ENCODE data around the gene SYCE1L.
"Not testable (repeated sequence)": the region's sequence is repeated elsewhere in the genome, so short reads cannot be mapped to it uniquely, and the experiment has no call there.

The SYCE1L gene

DNA sequence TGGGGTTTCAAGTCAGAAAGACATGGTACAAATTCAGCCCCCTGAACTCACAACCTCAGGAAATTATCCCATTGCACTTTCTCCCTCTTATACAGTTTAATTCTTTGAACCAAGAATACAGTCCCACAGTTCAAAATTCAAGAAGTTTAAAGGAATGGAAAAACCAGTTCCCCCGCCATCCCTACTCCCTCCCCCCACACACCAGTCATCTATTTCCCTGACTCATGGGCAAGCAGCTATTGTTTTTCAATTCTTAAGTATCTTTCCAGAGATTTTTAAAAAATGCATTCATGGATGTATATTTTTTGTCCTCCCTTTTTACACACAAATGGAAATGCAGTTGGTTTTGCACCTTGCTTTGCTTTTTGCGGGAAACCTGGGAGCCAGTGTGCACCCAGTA lies 7.3 kb downstream of the SYCE1L start:
- DNase-seq, result no peak

DNA sequence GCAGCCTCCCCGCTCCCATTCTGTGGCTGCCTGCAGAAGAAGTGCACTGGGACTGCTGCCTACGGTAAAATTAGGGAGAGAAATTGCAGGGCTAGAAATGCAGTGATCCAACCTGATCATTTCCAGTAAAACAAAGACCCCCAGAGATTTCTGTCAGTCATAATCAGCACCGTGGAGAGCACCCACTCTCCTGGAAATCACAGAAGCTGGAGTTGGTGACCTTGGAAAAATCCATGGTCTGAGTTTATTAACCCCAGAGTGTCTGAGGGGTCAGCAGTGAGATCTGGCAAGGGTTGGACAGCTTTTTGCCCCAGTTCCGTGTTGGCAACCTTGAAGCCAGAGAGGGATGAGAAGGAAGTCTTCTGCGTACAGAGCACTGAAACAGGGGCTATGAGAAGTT lies 7.8 kb downstream of the SYCE1L start:
- DNase-seq, result no peak

DNA sequence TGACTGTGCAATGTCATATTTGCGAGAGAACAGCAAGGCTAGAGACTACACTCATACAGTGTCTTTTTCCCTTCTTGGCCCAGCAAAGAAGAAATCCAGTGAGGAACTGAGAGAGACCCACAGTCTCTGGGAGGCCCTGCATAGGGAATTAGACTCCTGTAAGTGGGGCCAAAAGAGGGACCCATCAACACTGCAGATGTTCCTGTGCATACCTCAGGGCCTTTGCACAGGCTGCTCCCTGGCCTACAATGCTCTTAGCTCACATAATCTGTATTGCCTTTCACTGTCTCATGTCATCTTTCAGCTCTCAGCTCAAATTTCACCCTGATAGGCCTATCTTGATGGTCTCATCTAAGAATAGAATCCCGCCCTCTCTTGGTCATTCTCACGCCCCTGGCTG lies 9.2 kb downstream of the SYCE1L start:
- no peak for DNase-seq

DNA sequence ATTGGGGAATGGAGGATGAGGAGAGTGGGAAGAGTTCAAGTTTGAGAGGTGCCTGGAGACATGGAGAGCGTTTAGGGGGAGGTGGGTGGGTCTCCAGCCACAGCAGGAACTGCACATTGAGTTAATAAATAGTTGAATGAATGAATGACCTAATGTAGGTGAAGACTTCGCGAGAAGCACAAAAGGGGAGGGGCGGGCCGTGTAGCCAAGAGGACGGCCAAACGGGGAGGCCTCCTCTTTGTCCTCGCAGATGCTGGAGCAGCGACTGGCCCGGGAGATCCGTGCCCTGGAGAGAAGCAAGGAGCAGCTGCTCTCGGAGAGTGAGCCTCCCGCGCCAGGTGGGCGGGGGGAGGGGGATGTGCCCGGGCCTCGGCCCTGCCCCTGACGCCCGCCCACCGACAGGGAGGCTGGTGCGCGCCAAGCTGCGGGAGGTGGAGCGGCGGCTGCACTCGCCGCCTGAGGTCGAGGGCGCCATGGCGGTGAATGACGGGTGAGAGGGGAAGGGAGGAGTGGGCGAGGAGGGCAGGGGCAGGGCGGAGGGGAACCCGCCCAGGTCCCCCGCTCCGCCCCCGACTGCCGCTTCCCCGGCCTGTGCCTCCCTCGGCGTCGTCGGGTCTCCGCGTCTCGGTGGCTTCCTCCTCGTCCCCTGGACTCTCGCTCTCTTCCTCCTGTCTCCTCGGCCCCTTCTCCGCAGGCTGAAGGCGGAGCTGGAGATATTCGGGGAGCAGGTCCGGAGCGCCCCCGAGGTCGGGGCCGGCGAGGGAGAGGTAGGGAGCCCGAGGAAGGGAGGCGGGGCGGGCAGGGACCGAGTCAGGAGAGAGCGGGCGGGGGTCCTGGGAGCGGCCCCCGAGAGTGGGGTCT lies 12.9 kb downstream of the SYCE1L start:
- peak; percentile 74 for DNase-seq

DNA sequence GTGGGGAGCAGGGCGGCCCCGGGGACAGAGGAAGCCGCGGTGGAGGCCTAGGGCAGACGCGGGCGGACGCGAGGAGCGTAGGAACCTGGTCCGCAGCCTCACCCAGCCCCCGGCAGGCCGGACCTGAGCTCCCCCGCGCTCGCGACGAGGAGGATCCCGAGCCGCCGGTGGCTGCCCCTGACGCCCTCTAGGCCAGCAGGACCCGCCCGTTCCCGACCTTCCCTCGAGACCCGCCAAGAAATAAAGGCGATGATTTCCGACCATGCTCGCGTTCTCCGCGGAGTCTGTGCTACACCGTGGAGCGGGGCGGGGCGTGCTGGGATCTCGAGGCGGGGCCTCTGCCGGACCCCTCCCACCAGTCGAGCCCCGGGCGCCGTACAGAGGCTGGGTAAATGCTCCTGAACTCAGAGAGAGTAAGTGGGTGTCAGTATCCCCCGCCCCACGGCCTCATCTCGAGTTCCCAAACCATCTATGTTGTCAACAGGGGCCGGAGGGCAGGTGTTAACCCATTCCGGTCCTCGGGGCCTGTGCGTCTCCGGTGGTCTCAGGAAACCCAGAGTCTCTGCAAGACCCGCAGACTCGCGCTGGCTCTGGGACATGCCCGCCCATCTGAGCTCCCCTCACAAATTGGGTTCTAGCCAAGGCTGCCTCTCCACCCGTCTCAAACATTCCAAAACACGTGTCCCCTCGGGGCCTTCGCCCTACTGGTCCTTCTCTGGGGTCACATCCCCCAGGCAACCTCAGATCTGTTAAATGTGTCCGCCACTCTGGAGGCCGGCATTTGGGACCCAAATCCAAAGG lies 13.7 kb downstream of the SYCE1L start:
- DNase-seq, result peak; percentile 75

DNA sequence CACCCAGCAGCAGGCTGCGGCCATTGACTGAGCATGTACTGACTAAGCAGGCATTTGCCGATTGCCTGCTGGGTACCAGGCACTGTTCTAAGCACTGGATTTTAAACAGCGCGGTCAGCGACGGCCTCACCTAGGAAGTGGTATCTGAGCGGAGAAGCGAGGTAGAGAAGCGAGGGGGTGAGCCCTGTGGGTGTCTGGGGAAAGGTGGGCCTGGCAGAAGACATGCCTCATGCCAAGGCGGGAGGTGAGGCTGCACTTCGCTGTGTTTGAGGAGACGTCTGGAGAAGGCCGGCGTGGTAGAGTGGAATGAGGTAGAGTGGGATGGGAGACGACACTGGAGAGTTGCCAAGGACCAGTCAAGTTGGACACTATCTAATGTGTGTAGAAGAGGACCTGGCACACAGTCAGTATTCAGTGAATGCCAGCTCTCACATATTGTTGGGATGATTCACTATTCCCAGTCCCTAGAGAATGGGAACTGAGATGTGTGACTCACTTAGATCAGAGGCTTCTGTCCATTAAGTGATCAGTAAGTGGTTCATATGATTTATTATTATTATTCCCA lies 14.4 kb downstream of the SYCE1L start:
- no peak for DNase-seq

DNA sequence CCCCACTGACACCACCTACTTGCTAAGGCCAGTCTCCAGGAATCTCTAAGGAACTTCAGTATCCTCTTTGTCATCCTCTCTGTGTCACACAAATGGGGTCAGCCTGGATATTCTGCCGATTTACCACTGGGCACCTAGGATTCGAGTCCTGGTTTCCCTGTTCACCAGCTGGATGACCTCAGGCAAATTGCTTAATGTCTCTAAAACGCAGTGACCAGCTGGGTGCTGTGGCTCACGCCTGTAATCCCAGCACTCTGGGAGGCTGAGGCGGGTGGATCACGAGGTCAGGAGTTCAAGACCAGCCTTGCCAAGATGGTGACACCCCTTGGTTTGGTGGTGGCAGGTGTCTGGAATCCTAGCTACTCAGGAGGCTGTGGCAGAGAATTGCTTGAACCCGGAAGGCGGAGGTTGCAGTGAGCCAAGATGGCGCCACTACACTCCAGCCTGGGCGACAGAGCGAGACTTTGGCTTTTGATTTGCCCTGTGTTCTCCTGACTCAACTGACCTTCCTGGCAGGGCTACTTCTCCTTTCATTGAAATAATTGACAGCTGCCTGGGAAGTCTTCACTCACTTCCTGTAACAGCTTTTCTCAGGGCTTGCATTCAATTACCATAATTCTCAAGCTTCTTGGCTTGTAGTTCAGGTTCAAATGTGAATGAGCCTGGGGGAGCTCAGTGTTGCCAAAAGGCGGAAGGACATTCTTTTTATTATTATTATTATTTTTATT lies 15.4 kb downstream of the SYCE1L start:
- no peak for DNase-seq

DNA sequence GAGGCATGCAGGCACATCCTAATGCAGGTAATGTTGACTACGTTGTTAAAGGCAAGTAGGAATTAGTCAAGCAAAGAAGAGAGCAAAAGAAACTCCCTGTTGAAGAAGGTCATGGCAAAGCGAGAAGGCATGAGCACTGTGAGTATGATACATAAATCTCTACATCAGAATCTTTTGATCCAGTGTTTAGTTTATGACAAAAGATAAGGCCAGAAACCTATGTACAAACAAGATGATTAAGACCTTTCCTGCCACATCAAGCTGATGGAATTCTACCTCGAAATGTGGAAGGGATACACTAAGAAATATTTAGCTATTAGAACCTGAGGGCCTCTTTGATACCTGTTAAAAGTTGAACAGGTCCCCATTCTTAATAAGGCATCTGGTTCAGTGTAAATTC lies 20.2 kb downstream of the SYCE1L start:
- no peak for DNase-seq

DNA sequence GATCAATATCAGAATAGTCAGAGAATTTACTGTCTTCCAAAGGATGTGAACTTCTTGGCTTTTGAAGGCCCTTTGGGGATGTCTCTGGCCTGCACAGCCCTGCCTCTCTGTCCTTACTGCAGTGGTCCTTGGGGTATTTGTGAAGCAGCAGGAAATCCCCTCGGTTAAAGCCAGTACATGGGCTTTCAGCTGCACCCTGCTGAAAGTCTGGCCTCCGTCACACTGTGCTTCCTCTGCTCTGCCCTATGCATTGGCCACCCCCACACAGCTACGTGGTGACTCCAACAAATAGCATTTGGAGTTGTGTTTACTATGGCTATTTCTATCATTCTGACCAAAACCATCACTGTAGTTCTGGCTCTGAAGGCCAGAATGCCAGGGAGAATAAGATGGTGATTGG lies 21.2 kb downstream of the SYCE1L start:
- DNase-seq, result no peak

DNA sequence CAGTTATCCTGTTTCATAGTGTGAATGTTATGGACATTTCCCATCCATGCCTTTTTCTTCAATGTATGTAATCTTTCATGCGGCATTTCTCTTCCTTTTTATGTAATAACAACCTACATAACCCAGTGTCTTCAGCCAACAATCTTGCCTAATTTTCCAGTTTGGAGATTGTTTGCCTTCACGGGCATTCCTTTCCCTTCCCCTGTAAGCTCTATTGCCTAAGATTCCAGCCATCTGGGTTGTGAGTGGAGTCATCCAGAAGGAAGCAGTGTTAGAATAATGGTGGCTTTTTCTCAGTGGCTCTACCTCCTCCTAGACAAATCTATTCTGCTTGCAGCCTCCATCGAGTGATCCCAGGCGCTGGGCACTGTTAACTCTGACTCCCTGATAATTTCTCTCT lies 22.3 kb downstream of the SYCE1L start:
- DNase-seq, result no peak

DNA sequence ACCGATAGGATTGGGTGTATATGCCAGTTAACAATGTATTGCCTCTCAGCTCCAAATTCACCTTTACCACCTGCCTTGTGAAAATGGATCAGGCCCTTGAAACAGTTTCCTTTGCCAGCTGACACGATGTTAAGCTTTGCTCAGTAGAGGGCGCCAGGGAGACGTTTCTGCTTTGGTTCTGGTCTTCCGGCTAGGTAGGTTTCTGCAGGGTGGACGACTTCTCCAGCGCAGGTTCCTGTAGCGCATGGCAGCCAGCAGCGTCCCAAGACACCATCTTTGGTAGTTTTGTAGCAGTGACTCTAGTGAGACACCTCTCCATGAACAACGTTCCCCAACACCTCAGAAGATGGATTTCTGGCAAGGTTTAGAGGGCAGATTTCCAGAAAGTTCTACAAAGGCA lies 24.0 kb downstream of the SYCE1L start:
- no peak for DNase-seq

DNA sequence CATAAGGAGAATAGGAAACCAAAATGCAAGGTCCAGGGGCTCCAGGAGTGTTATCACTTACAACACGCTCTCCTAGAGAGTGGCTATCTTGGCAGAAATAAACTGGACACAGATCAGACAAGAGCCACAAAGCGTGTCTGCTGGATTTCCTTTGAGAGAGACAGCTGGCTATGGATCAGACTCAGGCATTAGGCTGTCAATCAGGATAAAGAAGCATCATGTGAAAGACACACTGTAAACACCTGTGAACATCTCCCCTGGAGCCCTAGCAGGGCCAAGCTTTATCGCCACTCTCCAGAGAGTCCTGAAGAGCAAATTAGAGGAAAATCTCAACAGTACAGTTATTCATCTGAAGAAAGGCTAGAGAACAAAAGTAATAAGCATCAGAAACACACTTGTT lies 26.0 kb downstream of the SYCE1L start:
- no peak for DNase-seq

DNA sequence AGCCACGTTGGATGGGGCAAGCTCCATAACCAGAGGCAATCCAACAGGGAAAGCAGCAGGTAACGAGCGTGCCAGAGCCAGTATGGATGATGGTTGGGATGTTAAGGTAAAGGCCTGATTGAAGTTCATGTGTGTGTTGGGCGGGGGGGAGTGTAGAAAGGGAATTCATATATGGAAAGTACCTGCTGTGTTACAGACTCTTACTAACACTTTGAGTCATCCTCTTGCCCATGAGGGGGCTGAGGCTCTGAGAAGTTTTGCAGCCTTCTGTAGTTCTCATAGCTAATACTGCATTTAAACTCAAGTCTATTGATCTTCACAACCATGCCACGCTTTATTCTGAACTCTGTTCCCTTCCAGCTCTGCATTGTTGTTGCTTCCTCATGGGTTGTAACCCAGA lies 28.5 kb downstream of the SYCE1L start:
- no peak for DNase-seq

DNA sequence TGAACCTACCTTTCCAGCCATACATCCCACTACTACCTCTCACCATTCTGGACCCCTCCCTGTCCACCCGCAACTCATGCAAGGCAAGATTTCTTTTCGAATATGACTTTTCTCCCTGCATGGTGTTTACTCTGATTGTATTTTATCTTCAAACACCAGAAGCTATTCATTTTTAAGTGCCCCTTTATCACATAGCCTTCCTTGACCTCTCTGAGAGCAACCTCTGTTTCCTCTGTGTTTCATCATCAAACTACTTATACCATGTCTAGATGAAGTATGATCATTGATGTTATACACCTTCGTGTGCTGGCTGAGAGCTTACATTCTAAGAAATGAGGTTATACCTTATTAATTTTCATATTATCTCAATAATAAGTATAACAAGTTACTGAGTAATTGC lies 31.8 kb downstream of the SYCE1L start:
- DNase-seq, result no peak

DNA sequence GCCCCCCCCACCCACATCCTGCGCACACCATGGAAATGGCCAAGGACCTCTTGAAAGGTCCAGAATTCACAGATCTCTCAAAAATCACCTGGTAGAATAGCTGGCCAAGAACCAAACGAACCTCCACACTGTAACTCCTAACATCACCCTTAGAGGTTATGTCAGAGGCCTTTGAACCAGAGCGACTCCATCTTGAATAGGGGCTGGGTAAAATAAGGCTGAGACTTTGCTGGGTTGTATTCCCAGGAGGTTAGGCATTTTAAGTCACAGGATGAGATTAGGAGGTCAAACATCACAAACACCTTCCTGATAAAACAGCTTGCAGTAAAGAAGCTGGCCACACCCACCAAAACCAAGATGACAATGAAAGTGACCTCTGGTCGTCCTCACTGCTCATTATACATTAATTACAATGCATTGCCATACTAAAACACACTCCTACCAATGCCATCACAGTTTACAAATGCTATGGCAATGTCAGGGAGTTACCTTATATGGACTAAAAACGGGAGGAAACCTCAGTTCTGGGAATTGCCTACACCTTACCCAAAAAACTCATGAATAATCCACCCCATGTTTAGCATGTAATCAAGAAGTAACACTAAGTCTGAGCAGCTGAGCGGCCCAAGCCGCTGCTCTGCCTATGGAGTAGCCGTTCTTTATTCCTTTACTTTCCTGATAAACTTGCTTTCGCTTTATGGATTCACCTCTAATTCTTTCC lies 34.8 kb downstream of the SYCE1L start:
- no peak for DNase-seq

DNA sequence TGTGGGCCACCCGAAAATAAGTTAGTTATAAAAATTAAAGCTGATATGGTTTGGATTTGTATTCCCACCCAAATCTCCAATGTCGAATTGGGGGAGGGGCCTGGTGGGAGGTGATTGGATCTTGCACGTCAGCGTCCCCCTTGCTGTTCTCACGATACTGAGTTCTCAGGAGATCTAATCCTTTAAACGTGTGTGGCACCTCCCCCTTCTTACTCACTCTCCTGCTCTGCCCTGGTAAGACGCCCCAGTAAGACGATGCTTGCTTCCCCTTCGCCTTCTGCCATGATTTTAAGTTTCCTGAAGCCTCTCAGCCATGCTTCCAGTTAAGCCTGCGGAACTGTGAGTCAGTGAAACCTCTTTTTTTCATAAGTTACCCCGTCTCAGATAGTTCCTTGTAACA lies 35.4 kb downstream of the SYCE1L start:
- DNase-seq, result no peak

DNA sequence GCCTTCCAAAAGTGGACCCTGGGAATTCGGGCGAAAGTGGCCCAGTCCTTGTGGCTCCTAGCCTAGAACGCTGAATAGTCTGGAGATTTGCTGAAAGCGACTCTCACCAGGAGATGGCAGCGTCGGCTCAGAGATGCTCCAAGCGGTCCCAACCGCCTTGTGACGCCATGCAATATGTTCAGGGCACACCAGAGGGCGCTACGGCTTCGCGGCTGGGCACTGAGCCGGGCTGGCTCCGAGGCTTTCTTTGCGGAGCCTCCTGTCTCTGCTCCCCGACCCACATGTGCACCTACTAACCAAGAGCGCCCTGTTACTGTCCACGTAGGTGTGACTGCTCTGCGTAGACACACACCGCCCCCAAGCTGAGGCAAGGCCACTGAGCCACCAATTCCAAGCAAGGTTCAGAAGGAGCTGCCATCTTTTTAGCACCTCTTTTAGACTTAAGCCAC lies 36.9 kb downstream of the SYCE1L start:
- peak; percentile 83 for DNase-seq

DNA sequence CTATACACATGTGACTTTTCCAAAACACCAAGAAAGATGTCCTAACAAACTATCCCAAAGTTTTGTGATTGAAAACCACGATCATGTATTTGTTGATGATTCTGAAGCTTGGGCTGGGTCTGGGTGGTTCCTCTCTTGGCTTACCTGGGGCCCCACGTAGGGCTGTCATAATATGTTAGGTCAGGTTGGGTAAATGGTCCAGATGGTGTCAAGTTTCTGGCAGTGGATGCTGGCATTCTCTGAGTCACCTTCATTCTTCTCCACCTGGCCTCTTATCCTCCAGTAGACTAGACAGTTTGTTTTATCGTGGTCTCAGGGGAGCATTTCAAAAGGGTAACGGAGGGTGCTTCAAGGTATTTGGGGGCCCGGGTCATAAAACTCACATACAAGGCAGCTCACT lies 39.4 kb downstream of the SYCE1L start:
- DNase-seq, result no peak

DNA sequence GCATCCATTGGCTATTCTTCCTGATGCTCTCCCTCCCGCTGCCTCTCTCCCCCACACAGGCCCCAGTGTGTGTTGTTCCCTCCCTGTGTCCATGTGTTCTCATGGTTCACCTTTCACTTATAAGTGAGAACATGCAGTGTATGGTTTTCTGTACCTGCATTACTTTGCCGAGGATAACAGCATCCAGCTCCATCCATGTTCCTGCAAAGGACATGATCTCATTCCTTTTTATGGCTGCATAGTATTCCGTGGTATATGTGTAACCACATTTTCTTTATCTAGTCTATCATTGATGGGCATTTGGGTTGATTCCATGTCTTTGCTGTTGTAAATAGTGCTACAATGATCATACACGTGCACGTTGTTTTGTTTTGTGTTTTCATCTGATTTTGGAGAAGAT lies 43.3 kb downstream of the SYCE1L start:
- not testable (repeated sequence) for DNase-seq

DNA sequence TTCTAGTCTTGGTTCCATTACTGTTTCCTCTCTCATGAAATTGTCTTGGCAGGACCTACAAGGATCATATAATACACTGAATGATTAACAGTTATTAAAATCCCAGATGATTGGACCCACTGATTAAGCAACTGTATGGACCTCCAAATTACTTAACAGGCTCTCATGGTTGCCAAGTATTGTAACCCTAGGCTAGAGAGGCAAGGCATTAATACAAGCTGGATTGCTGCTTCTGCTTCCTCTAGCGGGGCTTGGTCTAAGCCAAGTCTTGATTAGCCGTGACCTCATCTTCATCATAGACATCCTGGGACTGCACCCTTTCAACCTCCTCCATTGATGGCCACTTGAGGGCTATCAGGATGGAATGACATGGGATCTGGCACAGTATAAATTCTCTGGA lies 46.9 kb downstream of the SYCE1L start:
- DNase-seq, result no peak

DNA sequence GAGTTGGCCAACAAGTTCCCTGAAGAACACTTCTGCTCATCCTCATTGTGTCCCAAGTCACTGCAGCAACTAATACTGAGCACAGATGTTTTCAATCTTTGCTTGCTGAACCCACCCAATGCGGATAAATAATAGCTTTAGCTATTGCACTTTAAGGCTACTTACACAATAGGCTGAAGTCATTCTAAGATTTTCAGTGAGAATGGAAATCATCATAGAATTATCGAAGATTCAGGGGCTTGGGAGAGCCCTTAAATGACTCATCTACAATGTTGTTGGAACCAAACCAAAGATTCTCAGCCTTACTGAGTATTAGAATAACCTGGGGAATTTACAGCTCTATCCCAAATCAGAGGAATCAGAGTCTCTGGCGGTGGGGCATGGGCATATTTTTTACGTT lies 51.2 kb downstream of the SYCE1L start:
- DNase-seq, result no peak
